C4-2B (cell line): ENCODE data around the gene NRG3.
"Not testable (repeated sequence)": the region's sequence is repeated elsewhere in the genome, so short reads cannot be mapped to it uniquely, and the experiment has no call there.

Source experiments
- H3K27ac ChIP-seq: fragments of 450-650 bp; 2 replicates; pipeline ENCODE4 v1.5.1; 2017
- CTCF ChIP-seq: fragments of 450-650 bp; conservative IDR thresholded peaks from 2 replicates; pipeline ENCODE4 v1.5.1; 2017; ENCODE audit warnings: mild to moderate bottlenecking
- ZFX ChIP-seq: fragments of 450-650 bp; IDR thresholded peaks from 2 replicates; pipeline ENCODE4 v1.6.1; 2017

Gene NRG3

GRCh38 chr10:82027711-82028110, 152.7 kb downstream of the NRG3 start:
- H3K27ac ChIP-seq: no peak overlapping the region
- TF ChIP-seq ZFX (no peak), CTCF (no peak)

DNA sequence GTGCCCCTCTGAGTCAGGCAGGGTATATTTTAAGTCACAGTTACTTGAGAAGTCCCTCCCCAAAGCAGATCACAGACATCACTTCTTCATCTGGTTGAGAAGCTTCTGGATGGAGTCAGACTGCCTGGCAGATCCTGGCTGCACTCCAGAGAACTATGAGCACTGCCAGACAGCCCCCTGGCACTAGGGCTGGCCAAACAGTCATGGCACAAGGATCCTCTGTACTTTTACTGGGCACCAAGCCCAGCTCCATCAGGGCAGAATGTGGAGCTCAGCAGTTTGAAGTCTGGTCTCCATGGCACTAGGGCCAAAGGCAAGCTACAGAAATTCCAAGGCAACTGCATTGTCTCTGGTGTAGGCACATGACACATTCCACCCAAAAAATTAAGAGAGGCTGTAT, 162.1 kb downstream of the NRG3 start:
- no peak overlapping the region for H3K27ac ChIP-seq
- TF ChIP-seq CTCF: no peak
- no peak for TF ChIP-seq ZFX

DNA sequence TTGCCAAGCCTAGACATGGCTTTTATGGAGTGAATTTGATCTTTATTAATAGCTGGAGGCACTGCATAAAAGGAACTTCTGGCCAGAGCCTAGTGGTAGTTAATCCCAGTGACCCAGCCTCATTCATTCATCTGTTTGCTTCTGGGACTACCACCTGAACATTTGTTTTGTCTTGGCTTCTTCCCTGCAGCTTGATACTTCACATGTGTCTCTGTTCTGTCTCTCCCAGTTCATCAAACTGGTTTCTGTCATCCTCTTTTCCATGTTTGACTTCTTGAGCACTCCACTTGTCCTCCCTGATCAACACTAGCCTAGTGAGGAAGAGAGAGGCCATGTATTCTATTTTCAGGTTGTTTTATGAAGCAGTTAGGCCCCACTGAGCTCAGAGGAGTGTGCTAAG, 163.6 kb downstream of the NRG3 start:
- H3K27ac ChIP-seq: no peak overlapping the region
- TF ChIP-seq CTCF: no peak

- H3K27ac ChIP-seq: no peak overlapping the region
- TF ChIP-seq ZFX: no peak
Measured at GRCh38 chr10:82040336-82040735, 165.3 kb downstream of the NRG3 start.

- TF ChIP-seq ZFX (no peak), CTCF (no peak)
- H3K27ac ChIP-seq: no peak overlapping the region
Measured at GRCh38 chr10:82041018-82041417, 166.0 kb downstream of the NRG3 start.

DNA sequence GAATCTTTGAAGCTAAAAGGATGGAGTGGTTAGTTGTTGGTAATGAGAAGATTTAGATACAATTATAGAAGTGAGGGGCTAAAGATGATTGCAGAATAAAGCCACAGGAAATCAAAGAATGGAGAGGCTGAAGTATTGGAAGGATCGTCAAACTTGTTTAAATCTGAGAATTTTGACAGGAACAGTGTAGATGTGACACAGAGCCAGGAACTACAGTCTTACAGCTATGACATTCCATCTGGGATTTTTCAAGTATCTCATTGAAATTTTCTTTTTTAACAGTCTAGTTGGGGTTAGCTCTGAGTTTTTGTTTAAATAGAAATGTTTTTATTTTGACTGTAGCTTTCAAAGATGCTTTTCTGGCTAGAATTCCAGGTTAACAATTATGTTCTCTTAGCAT, 181.4 kb downstream of the NRG3 start:
- no peak overlapping the region for H3K27ac ChIP-seq
- TF ChIP-seq CTCF (no peak), ZFX (no peak)

- H3K27ac ChIP-seq: not testable (repeated sequence)
Measured at GRCh38 chr10:82067192-82067591, 192.2 kb downstream of the NRG3 start.

DNA sequence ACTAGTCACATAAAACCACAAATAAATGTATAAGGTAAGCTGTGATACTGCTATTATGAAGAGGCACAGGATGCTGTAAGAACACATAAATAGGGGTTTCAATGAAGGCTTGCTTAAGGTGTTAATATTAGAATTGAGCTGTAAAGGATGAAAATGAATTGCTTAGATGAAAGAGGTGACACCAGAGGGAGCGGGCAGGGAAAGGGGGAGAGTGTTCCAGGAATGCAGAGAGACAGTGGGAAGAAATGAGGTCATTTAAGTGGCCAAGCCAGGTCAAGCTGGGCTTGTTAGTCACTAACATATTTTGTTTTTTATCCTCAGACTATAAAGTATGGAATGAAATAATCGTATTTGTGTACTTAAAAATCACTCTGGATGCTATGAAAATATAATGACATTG, 193.5 kb downstream of the NRG3 start:
- no peak overlapping the region for H3K27ac ChIP-seq
- no peak for TF ChIP-seq CTCF

GRCh38 chr10:82071231-82071630, 196.2 kb downstream of the NRG3 start:
- TF ChIP-seq ZFX (no peak), CTCF (no peak)
- H3K27ac ChIP-seq: no peak overlapping the region; the same call in 1 of the 2 replicates
